Left lung (tissue), 10 donors: Measurements from ENCODE around the gene TINCR. TPM values are rescaled to one million over a fixed set of nuclear protein-coding genes. Genes with fewer than 3 reads are reported as not detected.

Source experiments
- ATAC-seq: fragments of 200-7000 bp; cut with Tn5 transposase; one replicate; pipeline ENCODE4 v1.9.1; 2020; ENCODE audit warnings: moderate library complexity
- DNase-seq, 4 donors: peaks; one replicate each; pipeline ENCODE4 v3.0.0-alpha.2; 2013 to 2020
- H3K27ac ChIP-seq, 2 donors: fragments of 200-600 bp; sonication (generic) in 1 of 2; one replicate each; pipeline versions ENCODE4 v1.5.0 to v1.8.0; 2020 to 2021
- H3K27me3 ChIP-seq, 2 donors: fragments of 200-600 bp; sonication (generic) in 1 of 2; one replicate each; pipeline versions ENCODE4 v1.5.0 to v1.8.0; 2020 to 2021
- H3K36me3 ChIP-seq, 2 donors: fragments of 200-600 bp; sonication (generic) in 1 of 2; one replicate each; pipeline versions ENCODE4 v1.5.0 to v1.8.0; 2020 to 2021
- H3K4me1 ChIP-seq, 2 donors: fragments of 200-600 bp; one replicate each; pipeline ENCODE4 v1.8.0; 2021
- H3K4me3 ChIP-seq, 2 donors: fragments of 200-600 bp; sonication (generic) in 1 of 2; one replicate each; pipeline versions ENCODE4 v1.5.0 to v1.8.0; 2020 to 2021; ENCODE audit warnings: mild to moderate bottlenecking in 1 of 2
- H3K9me3 ChIP-seq, 2 donors: fragments of 200-600 bp; sonication (generic) in 1 of 2; one replicate each; pipeline versions ENCODE4 v1.5.0 to v1.8.0; 2020 to 2021
- CTCF ChIP-seq, 2 donors: fragments of 200-600 bp; sonication (generic) in 1 of 2; IDR thresholded peaks; one replicate each; pipeline versions ENCODE4 v1.5.0 to v1.8.0; 2021; ENCODE audit warnings: antibody characterized with exemption in 2 of 2
- intact Hi-C, 2 donors: fragments of 100-400 bp; cut with DNase I; formaldehyde crosslinking; loops; one replicate each; pipeline versions ENCODE4 v1.11.2 to v1.14.2; 2022
- polyA plus RNA-seq, 6 donors: library from polyadenylated mRNA; unstranded; fragments of 120-200 nt; gene quantifications; one replicate each; pipeline ENCODE4 v1.2.1, GENCODE V29; 2013; ENCODE audit not compliant: insufficient read length in 6 of 6
- total RNA-seq, 2 donors: library from RNA; stranded (reverse); fragmentation: NEBNext Ultra II Directional; extraction: Animal tissue kit (Norgen Biotek cat#: 25700); gene quantifications; one replicate each; pipeline ENCODE4 v1.2.1, GENCODE V29; 2021
- donor health status: DM: no; HTN: yes; CAD: no.
- donor health status: DM: no; HTN: no; CAD: no.

Gene TINCR
- total and polyA plus RNA-seq, 8 donors, result 0.24 to 0.76 (median 0.61) TPM

- Histone ChIP-seq H3K36me3 (no peaks in the 10 kb centered on the region), H3K27me3 (peaks cover 0 to 30% of the 10 kb centered on the region in 2 donors), H3K4me3 (no peak overlapping the region), H3K4me1 (no peaks in the 10 kb centered on the region), H3K27ac (no peak overlapping the region), H3K9me3 (no peaks in the 10 kb centered on the region)
- ATAC-seq (no peak), DNase-seq (no peak)
- intact Hi-C loops, result no loop called here
- no peak for TF ChIP-seq CTCF (IDR thresholded peaks at IDR 0.05)
Measured at GRCh38 chr19:5553892-5554291, 13.9 kb downstream of the TINCR start.

- no peak overlapping the region for H3K4me3 ChIP-seq
- peak; percentile 71 for ATAC-seq
Measured at GRCh38 chr19:5547881-5548280, 19.9 kb downstream of the TINCR start.

GRCh38 chr19:5545984-5546383 is 21.8 kb downstream of the TINCR start:
- TF ChIP-seq CTCF (IDR thresholded peaks at IDR 0.05), result no peak
- Histone ChIP-seq H3K27ac (no peak overlapping the region), H3K9me3 (no peaks in the 10 kb centered on the region), H3K4me3 (no peak overlapping the region), H3K27me3 (peaks cover 0 to 14% of the 10 kb centered on the region in 2 donors), H3K36me3 (no peaks in the 10 kb centered on the region), H3K4me1 (no peaks in the 10 kb centered on the region)
- no peak for DNase-seq
- ATAC-seq, result no peak
- intact Hi-C loops, result no loop called here

More at GRCh38 chr19:5547881-5548280, 19.9 kb downstream of the TINCR start:
- TF ChIP-seq CTCF (IDR thresholded peaks at IDR 0.05), result peak in 1 of 2 donors; percentile 21
- DNase-seq, result no peak
- no peaks in the 10 kb centered on the region for H3K4me1 ChIP-seq
- no peaks in the 10 kb centered on the region for H3K36me3 ChIP-seq
- H3K27ac ChIP-seq, result no peak overlapping the region
- no peaks in the 10 kb centered on the region for H3K9me3 ChIP-seq
- H3K27me3 ChIP-seq, result peaks cover 0 to 7% of the 10 kb centered on the region in 2 donors
- intact Hi-C loops, result no loop called here

GRCh38 chr19:5545051-5545450 is 22.7 kb downstream of the TINCR start:
- ATAC-seq, result no peak
- Histone ChIP-seq H3K36me3 (no peaks in the 10 kb centered on the region), H3K27ac (no peak overlapping the region), H3K9me3 (no peaks in the 10 kb centered on the region), H3K4me1 (no peaks in the 10 kb centered on the region), H3K27me3 (peaks cover 0 to 22% of the 10 kb centered on the region in 2 donors), H3K4me3 (no peak overlapping the region)
- DNase-seq, result no peak
- TF ChIP-seq CTCF (IDR thresholded peaks at IDR 0.05), result no peak
- intact Hi-C loops, result no loop called here

GRCh38 chr19:5542665-5543064 is 25.1 kb downstream of the TINCR start:
- DNase-seq, result no peak
- no peak for ATAC-seq
- Histone ChIP-seq H3K27ac (no peak overlapping the region), H3K9me3 (no peaks in the 10 kb centered on the region), H3K4me1 (no peaks in the 10 kb centered on the region), H3K27me3 (peaks cover 0 to 45% of the 10 kb centered on the region in 2 donors), H3K36me3 (no peaks in the 10 kb centered on the region), H3K4me3 (no peak overlapping the region)
- no peak for TF ChIP-seq CTCF (IDR thresholded peaks at IDR 0.05)
- intact Hi-C loops, result no loop called here
